ENCODE results near the gene ENG.

ENG gene

DNA sequence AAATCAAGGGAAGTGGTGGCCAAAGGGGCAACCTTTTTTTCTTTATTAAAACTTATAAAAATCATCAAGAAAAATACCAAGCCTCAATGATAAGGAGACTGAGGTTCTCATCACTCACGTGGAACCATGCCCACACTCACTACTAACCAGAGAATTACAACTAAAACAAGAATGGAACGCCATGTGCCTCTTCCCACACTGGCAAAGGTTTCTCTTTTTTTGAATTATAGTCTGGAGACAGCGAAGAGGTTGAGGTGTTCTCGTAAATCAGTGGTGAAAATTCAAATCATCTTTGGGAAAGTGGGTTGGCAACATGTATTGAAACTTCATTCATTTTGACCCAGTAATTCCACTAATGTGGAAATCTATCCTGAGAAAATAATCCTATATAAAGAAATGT, 32.4 kb downstream of the ENG start:
- Histone ChIP-seq H3K27me3 (no peaks in the 10 kb centered on the region), H3K4me1 (peaks cover 6% of the 10 kb centered on the region; the same call in 1 of the 2 replicates), H3K4me3 (ENCODE audit: low read depth, low read length) (no peak overlapping the region), H3K36me3 (no peaks in the 10 kb centered on the region), H3K9me3 (no peaks in the 10 kb centered on the region)
- DNase-seq, result no peak
- TF ChIP-seq, protein P1, sequence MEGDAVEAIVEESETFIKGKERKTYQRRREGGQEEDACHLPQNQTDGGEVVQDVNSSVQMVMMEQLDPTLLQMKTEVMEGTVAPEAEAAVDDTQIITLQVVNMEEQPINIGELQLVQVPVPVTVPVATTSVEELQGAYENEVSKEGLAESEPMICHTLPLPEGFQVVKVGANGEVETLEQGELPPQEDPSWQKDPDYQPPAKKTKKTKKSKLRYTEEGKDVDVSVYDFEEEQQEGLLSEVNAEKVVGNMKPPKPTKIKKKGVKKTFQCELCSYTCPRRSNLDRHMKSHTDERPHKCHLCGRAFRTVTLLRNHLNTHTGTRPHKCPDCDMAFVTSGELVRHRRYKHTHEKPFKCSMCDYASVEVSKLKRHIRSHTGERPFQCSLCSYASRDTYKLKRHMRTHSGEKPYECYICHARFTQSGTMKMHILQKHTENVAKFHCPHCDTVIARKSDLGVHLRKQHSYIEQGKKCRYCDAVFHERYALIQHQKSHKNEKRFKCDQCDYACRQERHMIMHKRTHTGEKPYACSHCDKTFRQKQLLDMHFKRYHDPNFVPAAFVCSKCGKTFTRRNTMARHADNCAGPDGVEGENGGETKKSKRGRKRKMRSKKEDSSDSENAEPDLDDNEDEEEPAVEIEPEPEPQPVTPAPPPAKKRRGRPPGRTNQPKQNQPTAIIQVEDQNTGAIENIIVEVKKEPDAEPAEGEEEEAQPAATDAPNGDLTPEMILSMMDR (IDR thresholded peaks at IDR 0.05; ENCODE audit: low read depth, low read length), result no peak

DNA sequence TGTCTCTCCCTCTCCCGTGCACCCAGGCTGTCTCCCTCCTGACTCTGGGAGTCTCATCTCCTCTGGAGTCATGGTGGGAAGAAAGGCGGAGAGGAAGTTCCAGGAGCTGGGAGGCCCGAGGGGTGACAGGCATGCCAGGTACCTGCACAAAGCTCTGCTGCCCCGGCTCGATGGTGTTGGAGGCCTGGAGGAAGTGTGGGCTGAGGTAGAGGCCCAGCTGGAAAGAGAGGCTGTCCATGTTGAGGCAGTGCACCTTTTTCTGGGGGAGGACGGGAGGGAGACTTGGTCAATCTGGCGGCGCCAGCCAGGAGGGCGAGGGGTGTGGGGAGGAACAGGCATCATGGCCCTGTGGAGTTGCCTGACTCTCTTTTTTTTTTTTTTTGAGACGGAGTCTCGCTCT, 35.9 kb downstream of the ENG start:
- no peaks in the 10 kb centered on the region for H3K27me3 ChIP-seq
- TF ChIP-seq, protein P1 (IDR thresholded peaks at IDR 0.05; ENCODE audit: low read depth, low read length), result no peak
- no peak for DNase-seq
- H3K36me3 ChIP-seq, result peaks cover 7% of the 10 kb centered on the region
- no peak overlapping the region for H3K4me3 ChIP-seq (ENCODE audit: low read depth, low read length)
- H3K4me1 ChIP-seq, result peaks cover 3% of the 10 kb centered on the region; the same call in 1 of the 2 replicates
- no peaks in the 10 kb centered on the region for H3K9me3 ChIP-seq

GRCh38 chr9:127817881-127818434, 36.5 kb downstream of the ENG start:
- TF ChIP-seq, protein P1 (IDR thresholded peaks at IDR 0.05; ENCODE audit: low read depth, low read length), result no peak
- no peaks in the 10 kb centered on the region for H3K9me3 ChIP-seq
- H3K36me3 ChIP-seq, result peaks cover 13% of the 10 kb centered on the region
- peaks cover 3% of the 10 kb centered on the region; the same call in 1 of the 2 replicates for H3K4me1 ChIP-seq
- H3K4me3 ChIP-seq (ENCODE audit: low read depth, low read length), result no peak overlapping the region
- peak; percentile 61 for DNase-seq
- no peaks in the 10 kb centered on the region for H3K27me3 ChIP-seq

DNA sequence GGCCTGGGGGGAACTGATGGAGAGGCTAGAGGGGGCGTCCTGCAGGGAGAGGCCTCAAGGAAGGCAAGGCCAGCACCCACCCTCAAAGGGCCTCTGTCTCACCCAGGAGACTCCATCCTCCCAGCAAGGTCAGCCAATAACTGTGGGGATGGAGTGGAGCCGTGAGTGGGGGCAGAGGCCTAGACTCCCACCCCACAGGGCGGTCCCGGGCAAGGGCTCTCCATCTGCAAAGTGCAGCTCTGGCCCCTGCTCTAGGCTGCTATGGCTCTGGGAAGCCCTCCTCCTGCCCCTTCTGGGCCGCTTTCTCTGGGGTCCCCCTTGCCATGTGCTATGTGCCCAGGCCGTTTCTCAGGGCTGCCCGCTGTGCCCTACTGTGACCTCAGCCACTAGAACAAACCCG, 37.7 kb downstream of the ENG start:
- DNase-seq, result no peak
- Histone ChIP-seq H3K4me1 (peaks cover 3% of the 10 kb centered on the region; the same call in 1 of the 2 replicates), H3K4me3 (ENCODE audit: low read depth, low read length) (no peak overlapping the region), H3K36me3 (peaks cover 16% of the 10 kb centered on the region), H3K9me3 (no peaks in the 10 kb centered on the region), H3K27me3 (no peaks in the 10 kb centered on the region)
- TF ChIP-seq, protein P1 (IDR thresholded peaks at IDR 0.05; ENCODE audit: low read depth, low read length), result no peak

- Histone ChIP-seq H3K27me3 (no peaks in the 10 kb centered on the region), H3K9me3 (no peaks in the 10 kb centered on the region), H3K4me1 (peaks cover 3% of the 10 kb centered on the region; the same call in 1 of the 2 replicates), H3K36me3 (peaks cover 16% of the 10 kb centered on the region), H3K4me3 (ENCODE audit: low read depth, low read length) (no peak overlapping the region)
- TF ChIP-seq, protein P1 (IDR thresholded peaks at IDR 0.05; ENCODE audit: low read depth, low read length), result no peak
- DNase-seq, result no peak
Measured at GRCh38 chr9:127816362-127816725, 38.1 kb downstream of the ENG start.

- DNase-seq, result no peak
- Histone ChIP-seq H3K36me3 (peaks cover 16% of the 10 kb centered on the region), H3K4me1 (peaks cover 3% of the 10 kb centered on the region; the same call in 1 of the 2 replicates), H3K27me3 (no peaks in the 10 kb centered on the region), H3K9me3 (no peaks in the 10 kb centered on the region), H3K4me3 (ENCODE audit: low read depth, low read length) (no peak overlapping the region)
- TF ChIP-seq, protein P1 (IDR thresholded peaks at IDR 0.05; ENCODE audit: low read depth, low read length), result no peak
Measured at GRCh38 chr9:127815512-127816361, 38.7 kb downstream of the ENG start.
